Heart left ventricle (tissue), 13 donors: Measurements from ENCODE around the gene PTPN13.

ENCODE experiments used
- CTCF ChIP-seq, 12 donors: fragments of 200-600 bp; sonication (generic) in 4 of 12; IDR thresholded peaks; one replicate each; pipeline versions ENCODE4 v1.5.0 to v1.8.0; 2018 to 2022; ENCODE audit warnings: antibody characterized with exemption in 12 of 12, mild to moderate bottlenecking in 5 of 12
- POLR2A ChIP-seq, 2 donors: fragments of 450-650 bp; IDR thresholded peaks; one replicate each; pipeline ENCODE4 v1.6.1; 2017; ENCODE audit warnings: antibody characterized with exemption in 2 of 2, mild to moderate bottlenecking in 2 of 2, moderate library complexity in 2 of 2
- donor health status: ischemic (EF 13 %, LVEDD 7.1; RV severe dilation, severe dysfunction).
- donor health status: DM: no; HTN: yes; CAD: no.
- donor health status: DM: no; HTN: no; CAD: no.
- donor health status: ischemic (EF 25% LVEDD 6.9; RV normal size, moderate dysfunction).
- donor health status: ischemic (EF 25% LVEDD 5.7; RV mildly dilated, moderate dysfunction).
- donor health status: ischemic (EF 35%, LVEDD 5.7; RV mildly dilated, moderate dysfunction).
- donor health status: nonischemic (EF 11% LVEDD 7.7; RV severe dilation, severe dysfunction).
- donor health status: DM: yes; HTN: yes; CAD: no.
- donor health status: PGD.
- donor health status: ischemic (EF 29% LVEDD 5.4; RV normal size, mild dysfunction).
- donor health status: nonischemic (EF 23%, LVEDD 6.1; RV moderate dilation, normal function).

- no peak for TF ChIP-seq CTCF (IDR thresholded peaks at IDR 0.05)
- no peak for TF ChIP-seq POLR2A (IDR thresholded peaks at IDR 0.05)
These were observed 261.5 kb downstream of the PTPN13 start for GRCh38 chr4:86855572-86855971.
